H1 (cell line): ENCODE results near the gene GPR63. TPM values are rescaled to one million over a fixed set of nuclear protein-coding genes. Genes with fewer than 3 reads are reported as not detected.

Experiments used
- CTCF ChIA-PET: fragments of 300-600 bp; sonication (Branson Sonifier 250); formaldehyde crosslinking; loops from one replicate; lab custom pipeline; 2021; ENCODE audit not compliant: partially characterized antibody; lab: Charles Lee
- POLR2A ChIA-PET: fragments of 300-600 bp; sonication (Branson Sonifier 250); formaldehyde crosslinking; loops from one replicate; lab custom pipeline; 2021; ENCODE audit warnings: inconsistent platforms; ENCODE audit not compliant: partially characterized antibody; lab: Charles Lee
- DNase-seq, 2 experiments: peaks; one replicate each; pipeline versions ENCODE4 v3.0.0 to v3.0.0-alpha.2; 2010 to 2022; ENCODE audit warnings: low spot score in 2 of 2, low read depth in 1 of 2, mixed read lengths in 1 of 2
- FAIRE-seq: peaks from 2 replicates; lab custom pipeline; 2011; peaks lifted over from hg19 to GRCh38; lab: Jason Lieb, UNC
- H2AFZ ChIP-seq: 2 replicates; pipeline ENCODE4 v1.8.1; 2012; ENCODE audit warnings: low read length, inconsistent platforms
- H2AK5ac ChIP-seq: 2 replicates; pipeline ENCODE4 v1.6.1; 2013; ENCODE audit warnings: low read depth, low read length
- H2BK120ac ChIP-seq: replicated peaks from 2 replicates; pipeline ENCODE3; 2013; ENCODE audit warnings: low read depth, low read length, inconsistent platforms
- H2BK12ac ChIP-seq: 2 replicates; pipeline ENCODE4 v1.6.1; 2013; ENCODE audit warnings: low read depth, low read length
- H2BK15ac ChIP-seq: 2 replicates; pipeline ENCODE4 v1.6.1; 2013; ENCODE audit warnings: low read length
- H2BK20ac ChIP-seq: 2 replicates; pipeline ENCODE4 v1.6.1; 2013; ENCODE audit warnings: low read length
- H2BK5ac ChIP-seq: 2 replicates; pipeline ENCODE4 v1.6.1; 2013; ENCODE audit warnings: low read depth, low read length
- H3K14ac ChIP-seq: 2 replicates; pipeline ENCODE4 v1.6.1; 2013; ENCODE audit warnings: inconsistent platforms; ENCODE audit not compliant: insufficient read length
- H3K18ac ChIP-seq: 2 replicates; pipeline ENCODE4 v1.6.1; 2013; ENCODE audit warnings: low read length; ENCODE audit errors: extremely low read depth
- H3K23ac ChIP-seq: 2 replicates; pipeline ENCODE4 v1.6.1; 2013; ENCODE audit warnings: inconsistent platforms; ENCODE audit not compliant: insufficient read length
- H3K23me2 ChIP-seq: 2 replicates; pipeline ENCODE4 v1.6.1; 2013; ENCODE audit warnings: low read depth, low read length
- H3K27ac ChIP-seq: 2 replicates; pipeline ENCODE4 v1.6.1; 2011; ENCODE audit warnings: low read depth, low read length, inconsistent platforms
- H3K27me3 ChIP-seq, 4 experiments: replicated peaks in 1 of 4; 1 replicate in 1 of 4; 2 replicates in 3 of 4; pipeline versions ENCODE4 v1.6.1 to v1.8.1; 2011 to 2013; ENCODE audit warnings: low read length in 3 of 4, mild to moderate bottlenecking in 3 of 4, inconsistent platforms in 2 of 4, mixed read lengths in 2 of 4, moderate library complexity in 1 of 4; ENCODE audit not compliant: control insufficient read depth in 3 of 4, insufficient read depth in 3 of 4; ENCODE audit errors: extremely low read depth in 1 of 4
- H3K36me3 ChIP-seq, 4 experiments: 2 replicates each; pipeline versions ENCODE4 v1.6.1 to v1.8.1; 2011 to 2013; ENCODE audit warnings: mild to moderate bottlenecking in 4 of 4, low read length in 3 of 4, moderate library complexity in 2 of 4, control low read depth in 1 of 4, inconsistent platforms in 1 of 4; ENCODE audit not compliant: insufficient read depth in 4 of 4, control insufficient read depth in 2 of 4
- H3K4ac ChIP-seq: replicated peaks from 2 replicates; pipeline ENCODE3; 2013; ENCODE audit warnings: low read length, low read depth, mixed read lengths, inconsistent platforms; ENCODE audit not compliant: insufficient read length
- H3K4me1 ChIP-seq, 4 experiments: replicated peaks in 1 of 4; 1 replicate in 1 of 4; 2 replicates in 3 of 4; pipeline versions ENCODE4 v1.6.1 to v1.8.1; 2011 to 2013; ENCODE audit warnings: low read length in 3 of 4, inconsistent platforms in 2 of 4, mixed read lengths in 1 of 4; ENCODE audit not compliant: insufficient read depth in 4 of 4, control insufficient read depth in 3 of 4
- H3K4me2 ChIP-seq, 2 experiments: 2 replicates each; pipeline versions ENCODE4 v1.6.1 to v1.8.1; 2011 to 2013; ENCODE audit warnings: low read depth in 2 of 2, low read length in 2 of 2, control low read depth in 1 of 2, inconsistent platforms in 1 of 2, mild to moderate bottlenecking in 1 of 2; ENCODE audit not compliant: insufficient read depth in 1 of 2
- H3K4me3 ChIP-seq, 4 experiments: fragments of 200-600, 300-600 bp in 1 of 4; sonication (generic), shearing (Covaris generic), sonication (Bioruptor Twin) in 1 of 4; 2 replicates each; pipeline versions ENCODE4 v1.5.1 to v1.8.1; 2011 to 2016; ENCODE audit warnings: low read length in 4 of 4, low read depth in 3 of 4, control low read depth in 2 of 4, inconsistent platforms in 2 of 4, mild to moderate bottlenecking in 2 of 4, mixed read lengths in 1 of 4, moderate library complexity in 1 of 4; ENCODE audit not compliant: insufficient read depth in 2 of 4; ENCODE audit errors: extremely low read depth in 1 of 4
- H3K56ac ChIP-seq: replicated peaks from 2 replicates; pipeline ENCODE3; 2013; ENCODE audit warnings: low read depth, mild to moderate bottlenecking, mixed read lengths, low read length, inconsistent platforms; ENCODE audit not compliant: insufficient read length
- H3K79me1 ChIP-seq: 2 replicates; pipeline ENCODE4 v1.6.1; 2013; ENCODE audit warnings: low read depth, low read length, control low read depth
- H3K79me2 ChIP-seq, 2 experiments: 2 replicates each; pipeline versions ENCODE4 v1.6.1 to v1.8.1; 2012 to 2013; ENCODE audit warnings: low read length in 2 of 2, mild to moderate bottlenecking in 2 of 2, inconsistent platforms in 1 of 2; ENCODE audit not compliant: insufficient read depth in 2 of 2, control insufficient read depth in 1 of 2
- H3K9ac ChIP-seq, 4 experiments: replicated peaks in 1 of 4; 1 replicate in 1 of 4; 2 replicates in 3 of 4; pipeline versions ENCODE4 v1.6.1 to v1.8.1; 2011 to 2013; ENCODE audit warnings: low read depth in 3 of 4, low read length in 3 of 4, control low read depth in 2 of 4, mild to moderate bottlenecking in 2 of 4, moderate library complexity in 2 of 4, inconsistent platforms in 1 of 4; ENCODE audit errors: extremely low read depth in 1 of 4
- H3K9me3 ChIP-seq, 2 experiments: 2 replicates each; pipeline versions ENCODE4 v1.6.1 to v1.8.1; 2012 to 2013; ENCODE audit warnings: mild to moderate bottlenecking in 2 of 2, moderate library complexity in 2 of 2, control low read depth in 1 of 2, inconsistent platforms in 1 of 2, low read depth in 1 of 2, low read length in 1 of 2, mixed read lengths in 1 of 2; ENCODE audit not compliant: insufficient read depth in 2 of 2
- H4K20me1 ChIP-seq, 2 experiments: replicated peaks in 1 of 2; 2 replicates each; pipeline versions ENCODE3 to v1.8.1; 2011 to 2013; ENCODE audit warnings: inconsistent platforms in 2 of 2, low read length in 2 of 2, mild to moderate bottlenecking in 1 of 2; ENCODE audit not compliant: insufficient read depth in 2 of 2, control insufficient read depth in 1 of 2
- H4K5ac ChIP-seq: 2 replicates; pipeline ENCODE4 v1.6.1; 2013; ENCODE audit warnings: low read length, low read depth, mixed read lengths, inconsistent platforms; ENCODE audit not compliant: insufficient read length
- H4K8ac ChIP-seq: 2 replicates; pipeline ENCODE4 v1.8.0; 2013; ENCODE audit warnings: mild to moderate bottlenecking, moderate library complexity, low read length, inconsistent platforms; ENCODE audit not compliant: insufficient read depth; ENCODE audit errors: extremely low read depth
- H4K91ac ChIP-seq: replicated peaks from 2 replicates; pipeline ENCODE3; 2013; ENCODE audit warnings: low read length, mixed read lengths, inconsistent platforms; ENCODE audit not compliant: insufficient read length
- ASH2L ChIP-seq: fragments of 200-600, 300-600 bp; sonication (generic); IDR thresholded peaks from one replicate; pipeline ENCODE4 v1.7.1; 2017; ENCODE audit warnings: low read length
- BACH1 ChIP-seq: IDR thresholded peaks from 2 replicates; pipeline ENCODE4 v1.6.1; 2012; ENCODE audit warnings: low read length, improper control_type of control experiment
- CHD1 ChIP-seq: IDR thresholded peaks from 2 replicates; pipeline ENCODE4 v1.6.1; 2012; ENCODE audit warnings: low read depth, low read length, improper control_type of control experiment
- CTBP2 ChIP-seq: IDR thresholded peaks from 2 replicates; pipeline ENCODE4 v1.7.0; 2011; ENCODE audit warnings: borderline replicate concordance, mild to moderate bottlenecking, moderate library complexity, mixed read lengths, low read length; ENCODE audit not compliant: insufficient read depth, insufficient read length
- HDAC6 ChIP-seq: IDR thresholded peaks from one replicate; pipeline ENCODE4 v1.7.1; 2012; ENCODE audit warnings: low read depth, mild to moderate bottlenecking, inconsistent platforms, low read length, moderate library complexity
- POU5F1 ChIP-seq: IDR thresholded peaks from 2 replicates; pipeline ENCODE4 v1.6.1; 2011; ENCODE audit warnings: low read depth, mild to moderate bottlenecking, low read length, moderate library complexity
- polyA plus RNA-seq, 7 experiments: library from polyadenylated mRNA; depleted of rRNA in 3 of 7; stranded (reverse) in 5 of 7; unstranded in 2 of 7; fragments of >200 nt in 5 of 7; fragments of 200-250 nt in 2 of 7; gene quantifications; 1 replicate in 5 of 7; 2 replicates in 1 of 7; 4 replicates in 1 of 7; pipeline versions ENCODE4 v1.2.1 to v1.2.3, GENCODE V29; 2011 to 2013; ENCODE audit warnings: missing spikeins in 2 of 7, mixed read lengths in 2 of 7
- total RNA-seq: library from RNA; stranded (reverse); fragmentation: NEBNext Ultra II Directional; extraction: Animal tissue kit (Norgen Biotek cat#: 25700); gene quantifications from 2 replicates; pipeline ENCODE4 v1.2.1, GENCODE V29; 2021

The GPR63 gene
- total and polyA plus RNA-seq, 2 of the 8 experiments (the other 6 are each of a cell fraction or from before 2014, with no cell fraction given), result 6.1 to 11.6 TPM

- Histone ChIP-seq H4K5ac (no peak overlapping the region), H2BK20ac (no peak overlapping the region), H3K23ac (no peak overlapping the region), H3K4me3 (no peak overlapping the region), H2BK15ac (no peak overlapping the region), H2AFZ (no peak overlapping the region), H4K8ac (no peak overlapping the region), H3K14ac (no peak overlapping the region), H2BK5ac (no peak overlapping the region), H3K36me3 (no peaks in the 10 kb centered on the region), H3K9ac (no peak overlapping the region), H3K27ac (no peak overlapping the region), H3K18ac (no peak overlapping the region), H3K4me1 (peaks cover 0 to 4% (median 0%) of the 10 kb centered on the region in 4 experiments; a peak in 1 of 7 replicates), H2AK5ac (no peak overlapping the region), H2BK120ac (no peak overlapping the region), H3K9me3 (no peaks in the 10 kb centered on the region), H3K23me2 (no peaks in the 10 kb centered on the region; the same call in 1 of the 2 replicates), H3K4me2 (no peak overlapping the region), H4K20me1 (no peaks in the 10 kb centered on the region), H3K27me3 (no peaks in the 10 kb centered on the region), H3K4ac (no peak overlapping the region), H2BK12ac (no peak overlapping the region), H3K79me1 (no peaks in the 10 kb centered on the region), H4K91ac (no peak overlapping the region), H3K79me2 (no peaks in the 10 kb centered on the region), H3K56ac (no peak overlapping the region)
- ChIA-PET POLR2A (no interaction called here), CTCF (interaction anchor here (0.7 kb wide), 1 partner anchor 91 kb away, joined by 3 read pairs; no protein-coding TSS in a partner anchor)
- DNase-seq, result no peak
- no peak for FAIRE-seq
- TF ChIP-seq HDAC6, result no peak
- TF ChIP-seq ASH2L, result no peak
- TF ChIP-seq CHD1, result no peak
- TF ChIP-seq POU5F1, result no peak
- no peak for TF ChIP-seq CTBP2
- no peak for TF ChIP-seq BACH1
These were observed 70.5 kb downstream of the GPR63 start for GRCh38 chr6:96766769-96767168.
